Brain pericyte (primary cell): ENCODE results near the gene ZNF526.
"Not testable (repeated sequence)": the region's sequence is repeated elsewhere in the genome, so short reads cannot be mapped to it uniquely, and the experiment has no call there.

Experiments used
- DNase-seq: peaks from one replicate; pipeline ENCODE4 v3.0.0-alpha.2; 2012; ENCODE audit warnings: low read depth, low spot score

The ZNF526 gene

DNA sequence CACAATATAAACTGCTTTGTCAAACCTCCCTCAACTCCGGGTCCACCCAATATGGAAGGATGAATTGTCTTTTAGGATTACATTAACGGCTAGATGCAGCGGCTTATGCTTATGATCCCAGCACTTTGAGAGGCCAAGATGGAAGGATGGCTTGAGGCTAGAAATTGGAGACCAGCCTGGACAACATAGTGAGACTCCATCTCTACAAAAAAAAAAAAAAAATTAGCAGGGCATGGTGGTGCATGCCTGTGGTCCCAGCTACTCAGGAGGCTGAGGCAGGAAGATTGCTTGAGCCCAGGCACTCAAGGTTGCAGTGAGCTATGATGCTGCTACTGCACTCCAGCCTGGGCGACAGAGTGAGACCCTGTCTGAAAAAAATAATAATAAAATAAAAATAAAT, 46.0 kb downstream of the ZNF526 start:
- DNase-seq = not testable (repeated sequence)

DNA sequence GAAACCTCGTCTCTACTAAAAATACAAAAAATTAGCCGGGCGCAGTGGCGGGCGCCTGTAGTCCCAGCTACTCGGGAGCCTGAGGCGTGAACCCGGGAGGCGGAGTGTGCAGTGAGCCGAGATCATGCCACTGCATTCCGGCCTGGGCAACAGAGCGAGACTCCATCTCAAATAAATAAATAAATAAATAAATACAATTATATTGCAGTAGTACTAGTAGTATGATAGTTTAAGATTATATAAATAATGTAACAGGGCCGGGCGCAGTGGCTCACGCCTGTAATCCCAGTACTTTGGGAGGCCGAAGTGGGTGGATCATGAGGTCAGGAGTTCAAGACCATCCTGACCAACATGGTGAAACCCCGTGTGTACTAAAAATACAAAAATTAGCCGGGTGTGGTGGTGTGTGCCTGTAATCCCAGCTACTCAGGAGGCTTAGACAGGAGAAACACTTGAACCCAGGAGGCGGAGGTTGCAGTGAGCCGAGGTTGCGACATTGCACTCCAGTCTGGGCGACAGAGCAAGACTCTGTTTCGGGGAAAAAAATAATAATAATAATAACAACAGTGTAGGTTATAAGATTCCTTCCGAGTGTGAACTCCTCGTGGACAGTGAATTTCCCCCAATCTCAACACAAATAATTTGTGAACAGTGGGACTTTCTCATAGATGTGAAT, 47.0 kb downstream of the ZNF526 start:
- not testable (repeated sequence) for DNase-seq

DNA sequence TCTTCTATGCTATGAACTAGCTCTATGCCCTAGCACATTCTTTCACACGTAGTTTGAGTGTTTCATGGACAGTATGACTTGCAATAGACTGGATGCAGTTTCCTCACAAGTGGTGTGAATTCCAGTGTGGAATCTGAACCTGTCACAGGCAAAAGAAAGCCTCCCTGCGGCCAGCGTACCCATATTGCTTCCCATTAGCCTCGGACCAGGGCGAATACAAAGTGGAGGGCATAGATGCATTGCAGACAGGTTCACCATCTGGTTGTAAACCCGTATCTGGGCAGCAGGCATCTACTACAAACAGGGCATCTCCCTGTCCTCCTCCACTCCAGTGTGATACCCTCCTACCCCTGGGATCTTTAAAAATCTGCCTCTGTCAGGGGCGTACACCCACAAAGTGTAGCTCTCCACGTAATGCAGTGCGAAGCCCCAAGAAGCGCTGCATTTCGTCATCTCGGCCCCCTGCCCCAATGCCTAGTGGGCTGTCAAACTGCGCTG, 47.6 kb downstream of the ZNF526 start:
- no peak for DNase-seq

DNA sequence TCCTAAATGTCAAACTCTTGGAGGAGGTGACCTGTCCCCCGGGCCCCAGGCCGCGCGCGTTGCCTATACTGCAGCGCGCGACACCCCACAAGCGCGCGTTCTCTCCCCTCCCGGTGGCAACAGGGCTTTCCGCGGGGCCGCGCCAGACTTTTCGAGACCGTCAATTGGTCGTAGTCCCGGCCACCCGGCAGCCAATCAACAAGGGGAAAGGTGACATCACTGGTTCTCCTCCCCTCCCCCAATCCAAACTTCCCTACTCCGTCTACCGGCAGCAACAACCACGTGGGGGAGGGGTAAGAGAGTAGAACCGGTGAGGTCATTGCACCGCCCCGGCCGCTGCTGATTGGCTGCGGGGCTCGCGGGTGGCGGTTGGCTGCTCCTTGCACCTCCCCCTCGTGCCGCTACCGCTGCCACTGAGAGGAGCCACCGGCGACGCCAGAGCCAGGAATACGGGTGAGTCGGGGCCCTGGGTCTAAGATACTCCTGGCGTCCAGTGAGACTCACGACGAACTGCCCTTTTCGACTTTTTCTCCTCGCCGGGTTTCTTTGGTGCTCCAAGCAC, 48.1 kb downstream of the ZNF526 start:
- DNase-seq = peak; percentile 98

DNA sequence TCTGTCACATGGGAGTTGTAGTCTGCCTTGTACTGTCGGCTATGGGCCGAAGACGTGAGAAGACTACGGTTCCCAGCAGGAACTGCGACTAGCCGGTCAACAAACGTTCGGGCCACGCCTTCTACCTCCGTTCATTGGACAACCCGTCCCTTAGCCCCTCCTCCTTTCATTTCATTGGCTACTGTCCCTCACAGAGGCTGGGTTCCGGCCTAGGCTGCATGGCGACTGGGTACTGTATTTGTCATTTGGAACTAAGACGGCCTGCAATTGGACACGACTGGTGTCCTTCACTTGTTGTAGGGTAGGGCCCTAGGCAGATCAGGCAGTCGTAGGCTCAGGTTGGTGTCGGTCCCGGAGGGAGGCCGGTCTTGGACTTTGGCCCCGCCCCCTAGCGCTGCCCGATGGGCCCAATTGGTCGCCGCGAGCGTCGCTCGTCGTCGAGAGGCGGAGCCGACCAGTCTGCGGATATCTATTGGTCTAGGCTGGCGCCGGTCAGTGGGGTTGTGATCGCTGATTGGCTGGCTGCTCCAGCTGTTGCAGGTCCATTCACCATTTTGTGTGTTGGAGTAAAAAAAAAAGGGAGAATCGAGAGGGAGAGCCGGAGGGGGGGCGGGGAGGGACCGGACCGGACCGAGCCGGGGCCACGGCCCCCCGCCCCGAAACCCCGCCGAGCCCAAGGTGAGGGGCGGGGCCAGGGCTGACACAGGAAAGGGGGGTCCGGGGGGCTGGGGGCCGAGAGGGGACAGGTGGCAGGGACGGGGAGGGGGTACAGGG, 48.8 kb downstream of the ZNF526 start, which contains the start of gene CIC:
Gene CIC, plus strand, starts transcription at position 549 of the 774 bp plus-strand sequence. CDS start 2,532 bp downstream, outside the sequence.
- DNase-seq = peak; percentile 100

DNA sequence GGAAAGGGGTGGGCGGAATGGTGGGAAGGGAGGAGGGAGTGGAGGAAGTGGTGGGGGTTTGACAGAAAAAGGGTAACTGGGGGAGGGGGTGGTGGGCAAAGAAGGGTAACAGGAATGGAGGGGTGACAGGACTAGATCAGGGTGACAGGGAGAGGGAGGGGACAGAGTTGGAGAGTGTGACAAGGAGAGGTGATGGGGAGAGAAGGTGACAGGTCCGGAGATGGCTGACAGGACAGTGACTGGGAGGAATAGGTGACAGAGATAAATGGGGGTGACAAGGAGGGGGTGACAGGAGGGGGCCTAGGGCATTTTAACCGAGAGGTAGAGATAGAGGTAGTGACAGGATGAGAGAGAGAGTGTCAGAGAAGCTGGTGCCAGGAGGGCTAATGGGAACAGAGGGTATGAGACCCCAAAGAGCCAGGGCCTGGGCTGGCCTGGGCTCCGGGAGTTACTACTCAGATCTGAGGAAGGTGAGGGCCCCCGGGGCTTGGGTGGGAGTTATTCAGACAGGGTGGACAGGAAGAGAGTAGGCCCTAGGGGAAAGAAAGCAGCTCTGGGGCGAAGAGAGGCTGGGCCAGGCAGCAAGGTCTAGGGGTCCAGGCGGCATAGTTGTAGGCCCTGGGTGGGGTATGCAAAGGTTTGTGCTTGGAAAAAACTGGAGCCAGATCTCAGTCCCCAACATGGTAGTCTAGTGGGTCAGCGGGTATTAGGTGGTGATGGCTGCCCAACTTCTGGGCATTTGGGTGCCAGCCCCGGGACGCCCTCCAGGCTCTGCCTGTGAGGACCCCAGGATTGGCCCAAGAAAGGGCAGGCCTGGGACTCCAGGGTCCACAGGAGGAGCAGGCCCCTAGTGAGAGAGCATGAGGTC, 49.6 kb downstream of the ZNF526 start:
- no peak for DNase-seq

DNA sequence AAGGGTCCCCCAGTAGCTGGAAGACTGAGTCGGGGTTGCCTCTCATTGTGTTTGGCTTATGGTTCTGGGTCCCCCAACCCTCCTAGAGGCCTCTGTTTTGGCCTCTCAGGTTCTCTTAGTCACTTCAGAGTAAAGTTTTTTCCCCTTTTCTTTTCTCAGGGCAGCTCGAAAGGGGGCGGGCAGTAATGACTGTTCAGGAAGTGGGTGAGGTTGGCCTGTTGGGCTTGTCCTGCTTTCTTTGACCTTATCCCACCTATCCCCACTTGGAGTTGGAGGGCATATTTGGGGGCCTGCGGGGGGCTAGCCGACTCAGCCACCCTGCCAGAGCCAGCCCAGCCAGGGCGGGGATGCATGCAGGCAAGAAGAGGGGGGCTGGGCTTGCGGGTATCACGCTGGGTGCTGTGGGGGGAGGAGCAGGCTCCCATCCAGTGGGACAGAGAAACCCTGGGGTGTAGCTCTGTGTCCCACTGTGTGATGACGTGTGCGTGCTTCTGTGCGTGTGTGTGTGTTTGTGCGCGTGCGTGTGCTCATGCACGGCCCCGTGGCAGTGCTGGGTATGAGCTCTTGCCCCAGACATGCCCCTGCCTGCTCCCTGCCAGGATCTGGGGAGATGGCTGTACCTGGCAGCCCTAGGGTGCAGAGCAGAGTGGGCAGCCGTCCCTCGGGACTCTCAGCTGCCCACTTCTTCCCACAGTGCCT, 50.4 kb downstream of the ZNF526 start:
- DNase-seq = no peak

DNA sequence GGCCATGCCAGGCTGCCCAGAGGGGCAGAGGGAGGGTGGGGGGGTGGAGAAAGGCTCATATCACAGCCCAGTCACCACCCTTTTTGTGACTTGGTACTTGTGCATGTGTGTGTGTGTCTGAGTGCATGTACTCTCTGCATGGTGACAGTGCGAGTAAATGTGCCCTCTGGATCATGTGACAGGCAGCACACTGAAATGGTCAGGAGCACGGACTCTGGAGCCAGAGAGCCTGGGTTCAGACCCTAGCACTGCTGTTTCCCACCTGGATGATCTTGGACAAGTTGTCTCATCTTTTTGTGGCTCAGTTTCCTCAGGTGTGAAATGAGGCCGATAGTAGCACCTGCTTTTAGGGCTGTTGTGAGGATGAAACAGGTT, 50.9 kb downstream of the ZNF526 start:
- DNase-seq = no peak

DNA sequence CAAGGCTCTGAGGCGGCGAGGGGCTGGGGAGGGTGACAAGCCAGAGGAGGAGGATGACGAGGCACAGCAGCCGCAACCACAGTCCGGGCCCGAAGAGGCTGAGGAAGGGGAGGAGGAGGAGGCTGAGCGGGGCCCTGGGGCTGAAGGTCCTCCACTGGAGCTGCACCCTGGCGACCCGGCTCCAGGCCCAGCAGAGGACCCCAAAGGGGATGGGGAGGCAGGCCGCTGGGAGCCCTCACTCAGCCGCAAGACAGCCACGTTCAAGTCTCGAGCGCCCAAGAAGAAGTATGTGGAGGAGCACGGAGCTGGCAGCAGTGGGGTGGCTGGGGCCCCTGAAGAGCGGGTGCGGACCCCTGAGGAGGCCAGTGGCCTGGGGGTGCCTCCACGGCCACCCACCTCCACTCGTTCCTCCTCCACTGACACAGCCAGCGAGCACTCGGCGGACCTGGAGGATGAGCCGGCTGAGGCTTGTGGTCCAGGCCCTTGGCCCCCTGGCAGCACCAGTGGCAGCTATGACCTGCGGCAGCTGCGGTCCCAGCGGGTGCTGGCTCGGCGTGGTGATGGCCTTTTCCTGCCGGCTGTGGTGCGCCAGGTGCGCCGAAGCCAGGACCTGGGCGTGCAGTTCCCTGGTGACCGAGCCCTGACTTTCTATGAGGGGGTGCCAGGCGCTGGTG, 51.9 kb downstream of the ZNF526 start:
- DNase-seq = no peak

DNA sequence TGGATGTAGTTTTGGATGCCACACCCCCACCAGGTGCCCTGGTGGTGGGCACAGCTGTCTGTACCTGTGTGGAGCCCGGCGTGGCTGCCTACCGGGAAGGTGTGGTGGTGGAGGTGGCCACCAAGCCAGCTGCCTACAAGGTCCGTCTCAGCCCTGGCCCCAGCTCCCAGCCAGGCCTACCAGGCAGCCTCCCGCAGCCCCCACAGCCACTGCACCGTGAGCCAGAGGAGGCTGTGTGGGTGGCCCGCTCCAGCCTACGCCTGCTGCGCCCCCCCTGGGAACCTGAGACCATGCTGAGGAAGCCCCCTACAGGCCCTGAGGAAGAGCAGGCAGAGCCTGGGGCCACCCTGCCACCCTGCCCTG, 52.4 kb downstream of the ZNF526 start:
- no peak for DNase-seq

DNA sequence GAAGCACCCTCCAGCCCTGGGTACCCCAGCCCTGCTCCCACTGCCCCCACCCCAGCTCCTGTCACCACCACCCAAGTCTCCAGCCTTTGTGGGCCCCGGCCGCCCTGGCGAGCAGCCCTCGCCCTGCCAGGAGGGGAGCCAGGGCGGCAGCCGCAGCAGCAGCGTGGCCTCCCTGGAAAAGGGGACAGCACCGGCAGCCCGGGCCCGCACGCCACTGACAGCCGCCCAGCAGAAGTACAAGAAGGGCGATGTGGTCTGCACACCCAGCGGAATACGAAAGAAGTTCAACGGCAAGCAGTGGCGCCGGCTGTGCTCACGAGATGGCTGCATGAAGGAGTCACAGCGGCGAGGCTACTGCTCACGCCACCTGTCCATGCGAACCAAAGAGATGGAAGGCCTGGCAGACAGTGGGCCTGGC, 52.9 kb downstream of the ZNF526 start:
- no peak for DNase-seq

DNA sequence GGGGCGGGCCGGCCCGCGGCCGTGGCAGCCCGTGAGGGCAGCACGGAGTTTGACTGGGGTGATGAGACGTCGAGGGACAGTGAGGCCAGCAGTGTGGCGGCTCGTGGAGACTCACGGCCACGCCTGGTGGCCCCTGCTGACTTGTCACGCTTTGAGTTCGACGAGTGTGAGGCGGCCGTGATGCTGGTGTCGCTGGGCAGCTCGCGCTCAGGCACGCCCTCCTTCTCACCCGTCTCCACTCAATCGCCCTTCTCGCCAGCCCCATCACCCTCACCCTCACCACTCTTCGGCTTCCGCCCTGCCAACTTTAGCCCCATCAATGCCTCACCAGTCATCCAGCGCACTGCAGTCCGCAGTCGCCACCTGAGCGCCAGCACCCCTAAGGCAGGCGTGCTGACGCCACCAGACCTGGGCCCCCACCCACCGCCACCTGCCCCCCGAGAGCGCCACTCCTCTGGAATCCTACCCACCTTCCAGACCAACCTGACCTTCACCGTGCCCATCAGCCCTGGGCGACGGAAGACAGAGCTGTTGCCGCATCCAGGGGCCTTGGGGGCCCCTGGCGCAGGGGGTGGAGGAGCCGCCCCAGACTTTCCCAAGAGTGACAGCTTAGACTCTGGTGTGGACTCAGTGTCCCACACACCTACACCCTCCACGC, 53.4 kb downstream of the ZNF526 start:
- no peak for DNase-seq

DNA sequence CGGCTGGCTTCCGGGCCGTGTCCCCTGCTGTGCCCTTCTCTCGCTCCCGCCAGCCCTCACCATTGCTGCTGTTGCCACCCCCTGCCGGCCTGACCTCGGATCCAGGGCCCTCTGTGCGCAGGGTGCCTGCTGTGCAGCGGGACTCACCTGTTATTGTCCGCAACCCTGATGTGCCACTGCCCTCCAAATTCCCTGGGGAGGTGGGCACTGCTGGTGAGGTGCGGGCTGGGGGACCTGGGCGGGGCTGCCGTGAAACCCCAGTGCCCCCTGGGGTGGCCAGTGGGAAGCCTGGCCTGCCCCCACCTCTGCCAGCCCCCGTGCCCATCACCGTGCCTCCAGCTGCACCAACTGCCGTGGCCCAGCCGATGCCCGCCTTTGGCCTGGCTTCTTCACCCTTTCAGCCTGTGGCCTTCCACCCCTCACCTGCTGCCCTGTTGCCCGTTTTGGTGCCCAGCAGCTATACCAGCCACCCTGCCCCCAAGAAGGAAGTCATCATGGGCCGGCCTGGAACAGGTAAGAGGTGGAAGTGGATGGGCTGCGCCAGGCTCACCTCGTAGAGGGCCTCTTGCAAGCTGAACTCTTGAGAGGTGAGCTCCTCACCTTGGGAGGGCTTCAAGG, 54.1 kb downstream of the ZNF526 start:
- no peak for DNase-seq

DNA sequence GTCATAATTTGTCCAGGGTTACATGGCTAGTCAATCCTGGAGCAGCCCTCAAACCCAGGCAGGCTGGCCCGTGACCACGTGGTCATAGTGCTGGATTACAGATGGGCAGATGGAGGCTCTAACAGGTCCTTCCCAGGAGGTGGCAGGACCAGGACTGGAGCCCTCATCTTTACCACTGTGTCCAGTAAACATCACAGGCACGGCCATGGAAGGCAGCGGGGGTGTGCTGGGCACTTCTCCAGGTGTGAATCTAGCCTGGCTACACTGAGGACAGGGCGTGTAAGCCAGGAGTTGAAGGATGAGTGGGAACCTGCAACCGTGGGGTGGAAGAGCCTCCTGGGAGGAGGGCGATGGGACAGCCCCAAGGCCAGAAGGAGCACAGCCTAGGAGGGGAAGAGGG, 55.0 kb downstream of the ZNF526 start:
- no peak for DNase-seq

DNA sequence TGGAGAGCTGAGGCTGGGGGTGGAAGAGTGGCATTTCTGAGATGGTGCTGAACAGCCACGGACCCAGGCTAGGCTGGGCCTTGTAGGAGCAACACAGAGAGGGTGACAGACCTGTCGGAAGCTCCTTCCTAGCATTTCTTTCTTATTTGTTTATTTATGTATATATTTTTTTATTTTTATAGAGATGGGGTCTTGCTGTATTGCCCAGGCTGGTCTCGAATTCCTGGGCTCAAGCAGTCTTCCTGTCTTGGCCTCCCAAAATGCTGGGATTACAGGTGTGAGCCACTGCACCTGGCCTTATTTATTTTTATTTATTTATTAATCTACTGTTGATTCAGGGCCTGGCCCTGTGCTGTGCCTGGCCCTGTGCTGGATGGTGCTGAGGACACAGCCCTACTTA, 55.4 kb downstream of the ZNF526 start:
- no peak for DNase-seq

DNA sequence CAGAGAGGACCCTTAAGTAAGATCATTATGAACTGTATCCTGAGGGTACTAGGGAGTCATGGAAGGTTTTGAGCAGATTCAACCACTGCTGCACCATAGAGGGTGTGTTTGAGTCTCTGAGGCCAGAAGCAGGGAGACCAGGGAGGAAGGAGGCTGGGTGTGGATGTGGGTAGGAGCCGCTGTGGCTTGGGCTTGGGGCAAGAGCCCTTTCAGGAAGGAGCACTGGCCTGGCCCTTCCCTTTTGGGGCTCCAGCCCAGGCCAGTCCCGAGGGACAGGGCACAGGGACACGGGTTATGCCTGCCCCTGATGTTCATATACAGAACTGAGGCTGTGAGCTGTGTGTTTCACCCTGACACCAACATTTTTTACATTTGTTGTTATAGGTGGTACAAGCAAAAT, 56.2 kb downstream of the ZNF526 start:
- DNase-seq = no peak

DNA sequence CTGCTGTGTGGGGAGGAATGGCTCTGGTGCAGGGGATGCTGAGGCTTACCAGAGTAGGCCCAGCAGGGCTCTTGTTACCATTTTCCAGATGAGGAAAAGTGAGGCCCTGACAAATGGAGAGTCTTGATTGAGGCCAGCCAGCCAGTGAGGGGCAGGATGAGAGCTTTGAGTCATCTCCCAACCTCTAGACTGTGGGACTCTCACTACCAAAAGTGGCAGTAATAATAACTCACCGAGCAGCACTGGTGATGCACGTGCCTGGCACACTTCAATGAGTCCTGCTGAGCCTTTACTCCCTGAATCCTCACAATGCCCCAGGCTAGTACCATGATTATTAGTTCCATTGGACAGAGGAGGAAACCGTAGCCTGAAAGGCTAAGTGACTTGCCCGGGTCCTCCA, 56.7 kb downstream of the ZNF526 start:
- no peak for DNase-seq
